H7 (cell line): ENCODE measurements around the gene GREB1. TPM values are rescaled to one million over a fixed set of nuclear protein-coding genes. Genes with fewer than 3 reads are reported as not detected.

Experiments
- DNase-seq: peaks from one replicate; pipeline ENCODE4 v3.0.0; 2012
- H3K27me3 ChIP-seq: 2 replicates; pipeline ENCODE4 v1.6.0; 2011; ENCODE audit warnings: mild to moderate bottlenecking, low read length; ENCODE audit not compliant: control insufficient read depth, insufficient read depth
- H3K36me3 ChIP-seq: replicated peaks from 2 replicates; pipeline ENCODE4 v1.5.1; 2011; ENCODE audit warnings: low read length; ENCODE audit not compliant: control insufficient read depth, insufficient read depth
- H3K4me3 ChIP-seq: 2 replicates; pipeline ENCODE4 v1.5.1; 2011; ENCODE audit warnings: low read depth, mild to moderate bottlenecking, control low read depth, low read length, moderate library complexity; ENCODE audit not compliant: insufficient read depth
- total RNA-seq: library from RNA; depleted of rRNA; stranded (reverse); fragments of >200 nt; shearing (Covaris generic); gene quantifications from 2 replicates; pipeline ENCODE4 v1.2.3, GENCODE V29; 2014

The GREB1 gene
- total RNA-seq, 1 experiment from 2014 or later = 17.3 TPM

DNA sequence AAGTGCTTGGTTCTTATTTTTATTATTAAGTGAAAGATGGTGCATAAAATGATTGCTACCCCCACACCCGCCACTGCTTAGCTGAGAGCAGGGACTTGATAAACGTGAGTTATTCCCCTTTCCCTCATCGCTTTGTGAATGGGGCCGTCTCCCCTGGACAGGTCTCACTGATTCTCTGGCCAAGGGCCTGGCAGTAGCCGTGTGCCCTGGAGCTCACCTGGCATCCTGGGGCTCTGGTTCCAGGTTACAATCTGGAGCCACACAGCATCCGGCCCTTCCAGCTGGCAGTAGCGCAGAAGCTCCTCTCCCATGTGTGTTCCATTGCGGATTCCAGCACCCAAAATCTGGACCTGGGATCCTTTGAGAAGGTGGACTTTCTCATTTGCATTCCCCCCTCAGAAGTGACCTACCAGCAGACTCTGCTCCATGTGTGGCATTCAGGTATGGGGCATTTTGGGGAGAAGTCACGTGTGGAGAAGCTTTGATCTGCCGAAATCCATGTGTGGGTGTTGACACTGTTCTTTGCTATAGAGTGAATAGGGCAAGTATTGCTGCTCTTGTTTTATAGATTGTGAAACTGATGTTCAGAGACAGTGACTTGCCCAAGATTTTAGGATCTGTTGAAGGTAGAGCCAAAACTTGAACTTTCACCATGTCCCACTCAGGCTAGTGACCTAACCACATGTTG lies 63.8 kb downstream of the GREB1 start:
- Histone ChIP-seq H3K36me3 (peaks cover 6% of the 10 kb centered on the region), H3K27me3 (no peaks in the 10 kb centered on the region), H3K4me3 (no peak overlapping the region)
- DNase-seq = no peak

DNA sequence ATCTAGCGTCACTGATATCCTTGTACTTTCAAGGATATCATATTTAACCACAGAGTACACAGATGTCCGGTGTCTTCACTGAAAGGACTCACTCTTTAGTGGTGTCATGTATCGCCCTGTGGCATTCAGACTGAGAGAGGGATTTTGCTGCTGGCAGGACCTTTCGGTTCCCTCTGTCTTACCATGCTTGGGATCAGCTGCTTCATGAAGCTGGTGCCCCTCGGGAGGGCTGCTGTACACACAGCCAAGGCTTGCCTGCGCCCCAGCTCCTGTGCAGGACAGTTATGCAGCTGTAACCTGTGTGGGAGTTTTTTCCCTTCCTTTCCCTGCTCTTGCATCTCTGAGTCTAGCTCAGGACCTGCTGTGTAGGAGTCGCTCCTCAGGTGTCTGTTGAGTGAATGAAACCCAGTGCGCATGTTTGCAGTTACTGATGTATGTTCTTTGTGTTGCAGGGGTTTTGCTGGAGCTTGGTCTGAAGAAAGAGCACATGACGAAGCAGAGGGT lies 64.4 kb downstream of the GREB1 start:
- Histone ChIP-seq H3K36me3 (peaks cover 6% of the 10 kb centered on the region), H3K4me3 (no peak overlapping the region), H3K27me3 (no peaks in the 10 kb centered on the region)
- no peak for DNase-seq

DNA sequence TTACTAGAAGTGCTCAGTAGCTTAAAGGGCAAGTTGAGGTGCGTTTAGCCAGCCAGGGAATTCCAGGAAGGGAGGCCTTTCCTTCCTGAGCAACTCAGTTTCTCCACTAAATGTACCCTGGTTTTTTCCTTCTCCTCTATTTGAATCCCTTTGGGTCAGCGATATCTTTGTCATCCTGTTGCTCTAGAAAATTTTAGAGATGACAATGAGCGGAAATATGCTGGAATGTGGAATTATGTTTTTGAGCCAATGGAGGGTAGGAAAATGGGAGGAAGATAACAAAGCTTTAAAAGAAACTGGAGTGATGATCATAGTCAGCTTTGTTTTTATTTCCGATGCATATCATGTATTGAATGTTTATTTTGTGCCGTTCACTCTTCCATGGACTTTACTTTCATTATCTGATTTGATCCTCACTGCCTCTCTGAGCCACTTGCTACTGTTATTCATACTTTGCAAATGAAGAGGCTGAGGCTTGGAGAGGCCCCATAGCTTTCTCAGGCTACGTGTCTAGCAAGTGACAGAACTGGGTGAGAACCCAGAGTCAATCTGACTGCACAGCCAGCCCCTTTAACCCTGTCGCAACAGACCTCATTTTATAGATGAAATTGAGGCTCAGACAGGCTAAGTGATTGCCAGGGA lies 68.8 kb downstream of the GREB1 start:
- Histone ChIP-seq H3K4me3 (no peak overlapping the region), H3K36me3 (peaks cover 12% of the 10 kb centered on the region), H3K27me3 (no peaks in the 10 kb centered on the region)
- no peak for DNase-seq

DNA sequence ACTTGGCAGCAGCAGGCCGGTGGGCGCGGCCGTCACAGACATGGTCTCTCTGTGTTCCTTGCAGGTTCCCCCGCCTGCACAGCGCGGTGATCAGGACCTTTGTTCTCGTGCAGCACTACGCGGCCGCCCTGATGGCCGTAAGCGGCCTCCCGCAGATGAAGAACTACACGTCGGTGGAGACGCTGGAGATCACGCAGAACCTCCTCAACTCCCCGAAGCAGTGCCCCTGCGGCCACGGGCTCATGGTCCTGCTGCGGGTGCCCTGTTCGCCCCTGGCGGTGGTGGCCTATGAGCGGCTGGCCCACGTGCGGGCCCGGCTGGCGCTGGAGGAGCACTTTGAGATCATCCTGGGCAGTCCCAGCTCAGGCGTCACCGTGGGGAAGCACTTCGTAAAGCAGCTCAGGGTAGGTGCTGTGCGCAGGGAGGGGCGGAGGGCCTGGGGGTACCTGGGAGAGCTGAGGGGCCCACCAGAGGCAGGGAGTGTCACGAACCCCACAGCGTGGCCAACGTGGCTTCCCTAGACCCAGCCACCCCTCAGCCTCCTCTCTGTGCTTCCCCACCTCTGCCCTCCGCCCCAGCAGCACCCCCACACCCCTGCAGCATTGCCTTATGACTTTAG lies 76.9 kb downstream of the GREB1 start:
- Histone ChIP-seq H3K36me3 (peaks cover 5% of the 10 kb centered on the region), H3K27me3 (no peaks in the 10 kb centered on the region), H3K4me3 (no peak overlapping the region)
- no peak for DNase-seq

DNA sequence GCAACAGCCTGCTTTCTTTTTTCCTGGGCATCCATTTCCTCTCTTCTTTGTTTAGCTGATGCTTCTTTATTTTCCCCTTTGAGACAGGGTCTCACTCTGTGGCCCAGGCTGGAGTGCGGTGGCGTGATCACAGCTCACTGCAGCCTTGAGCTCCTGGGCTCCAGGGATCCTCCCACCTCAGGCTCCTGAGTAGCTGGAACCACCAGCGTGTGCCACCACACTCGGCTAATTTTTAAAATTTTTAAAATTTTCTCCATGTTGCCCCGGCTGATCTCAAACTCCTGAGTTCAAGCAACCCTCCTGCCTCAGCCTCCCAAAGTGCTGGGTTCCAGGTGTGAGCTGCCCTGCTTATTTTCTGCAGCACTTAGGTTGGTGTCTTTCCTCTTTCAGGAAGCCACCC lies 77.4 kb downstream of the GREB1 start:
- peaks cover 5% of the 10 kb centered on the region for H3K36me3 ChIP-seq
- no peaks in the 10 kb centered on the region for H3K27me3 ChIP-seq
- no peak overlapping the region for H3K4me3 ChIP-seq
- DNase-seq = no peak

DNA sequence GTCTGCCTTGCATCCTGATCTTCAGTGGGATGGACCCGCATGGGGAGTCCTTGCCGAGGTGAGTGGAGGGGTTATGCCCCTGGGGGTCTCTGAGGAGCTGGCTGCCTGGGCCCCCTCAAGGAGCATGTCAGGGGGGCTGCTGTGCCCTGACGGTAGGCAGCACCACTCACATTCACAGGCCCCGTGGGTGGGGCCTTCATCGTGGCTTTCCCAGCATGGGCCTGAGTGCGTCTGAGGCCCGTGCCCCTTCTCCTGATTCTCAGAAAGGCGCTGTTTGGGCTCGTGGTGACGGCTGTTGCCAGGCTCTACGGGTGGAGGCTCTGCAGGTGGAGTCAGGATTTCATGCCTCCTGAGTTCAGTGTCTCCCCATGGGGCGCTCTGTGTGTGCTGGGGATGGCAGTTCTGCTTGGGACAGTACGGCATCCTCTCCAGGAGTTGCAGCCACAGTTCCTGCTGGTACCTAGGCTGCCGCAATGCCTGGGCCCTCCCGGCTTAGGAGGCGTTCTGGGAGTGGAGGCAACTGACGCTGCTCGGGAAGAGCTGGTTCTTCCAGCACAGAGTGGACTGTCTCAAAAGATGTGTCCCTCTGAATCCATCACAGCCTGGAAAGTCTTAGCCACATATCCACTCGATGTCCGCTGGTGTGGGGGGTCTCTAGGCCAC lies 78.8 kb downstream of the GREB1 start:
- Histone ChIP-seq H3K4me3 (no peak overlapping the region), H3K36me3 (peaks cover 5% of the 10 kb centered on the region), H3K27me3 (no peaks in the 10 kb centered on the region)
- no peak for DNase-seq

DNA sequence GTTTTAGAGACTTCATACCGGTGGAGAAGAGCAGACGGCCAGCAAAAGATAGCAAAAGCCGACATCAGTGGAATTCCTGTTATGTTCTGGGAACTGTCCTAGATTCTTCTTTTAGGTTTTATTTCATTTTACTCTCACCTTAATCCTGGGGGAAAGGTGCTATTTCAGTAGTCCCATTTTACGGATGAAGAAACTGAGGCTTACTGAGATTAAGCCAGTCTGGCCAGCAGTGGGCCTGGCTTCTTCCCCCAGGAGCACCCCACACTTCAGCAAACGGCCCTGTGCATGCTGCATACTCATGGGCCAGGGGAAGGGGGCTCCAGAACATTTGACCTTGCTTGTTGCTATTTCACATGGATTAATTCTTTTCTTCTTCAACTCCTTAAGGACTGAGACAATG lies 79.5 kb downstream of the GREB1 start:
- Histone ChIP-seq H3K36me3 (peaks cover 5% of the 10 kb centered on the region), H3K4me3 (no peak overlapping the region), H3K27me3 (no peaks in the 10 kb centered on the region)
- DNase-seq = no peak

DNA sequence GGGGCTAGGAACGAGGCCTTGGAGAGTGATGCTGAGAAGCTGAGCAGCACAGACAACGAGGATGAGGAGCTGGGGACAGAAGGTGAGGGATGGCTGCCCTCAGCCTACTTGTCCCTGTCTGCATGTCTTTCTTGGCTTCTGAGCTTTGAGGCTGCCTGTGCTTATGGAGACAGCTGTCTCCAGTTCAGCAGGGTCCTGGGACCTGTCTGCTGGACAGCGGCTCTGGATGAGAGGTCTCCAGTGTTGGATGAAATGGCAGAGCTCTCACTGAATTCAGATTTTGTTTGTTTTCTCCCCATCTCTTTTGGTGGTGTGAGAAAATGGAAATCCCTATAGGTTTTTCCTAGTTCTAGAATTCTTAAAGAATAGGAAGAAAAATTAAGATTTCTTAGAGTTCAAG lies 81.4 kb downstream of the GREB1 start:
- DNase-seq = no peak
- peaks cover 1% of the 10 kb centered on the region for H3K36me3 ChIP-seq
- H3K4me3 ChIP-seq = no peak overlapping the region
- H3K27me3 ChIP-seq = no peaks in the 10 kb centered on the region

DNA sequence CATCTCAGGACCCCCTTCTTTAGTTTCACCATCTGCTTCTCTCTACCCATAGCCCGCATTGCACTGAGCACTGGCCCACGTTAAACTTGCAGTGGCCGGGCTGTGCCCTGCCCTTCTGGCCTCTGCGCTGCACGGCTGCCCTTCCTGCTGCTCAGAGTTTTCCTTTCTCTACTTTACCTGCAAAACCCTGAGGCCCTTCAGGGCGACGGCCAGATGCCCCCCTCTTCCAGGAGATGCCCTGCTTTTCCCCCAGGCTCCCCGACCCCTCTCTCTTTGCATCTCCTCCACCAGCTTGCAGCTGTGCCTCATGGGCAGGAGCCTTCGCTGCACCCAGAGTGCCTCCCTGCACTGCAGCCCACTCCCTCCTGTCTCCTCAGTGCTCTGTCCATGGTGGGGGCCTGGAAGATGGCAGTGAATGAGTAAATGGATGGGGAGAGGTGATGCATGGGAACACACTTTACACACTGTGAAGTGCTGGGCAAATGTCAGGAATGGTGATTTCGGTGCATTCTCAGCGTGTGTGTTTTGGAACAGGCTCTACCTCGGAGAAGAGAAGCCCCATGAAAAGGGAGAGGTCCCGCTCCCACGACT lies 82.3 kb downstream of the GREB1 start:
- no peak for DNase-seq
- H3K27me3 ChIP-seq = no peaks in the 10 kb centered on the region
- no peak overlapping the region for H3K4me3 ChIP-seq
- peaks cover 1% of the 10 kb centered on the region for H3K36me3 ChIP-seq

DNA sequence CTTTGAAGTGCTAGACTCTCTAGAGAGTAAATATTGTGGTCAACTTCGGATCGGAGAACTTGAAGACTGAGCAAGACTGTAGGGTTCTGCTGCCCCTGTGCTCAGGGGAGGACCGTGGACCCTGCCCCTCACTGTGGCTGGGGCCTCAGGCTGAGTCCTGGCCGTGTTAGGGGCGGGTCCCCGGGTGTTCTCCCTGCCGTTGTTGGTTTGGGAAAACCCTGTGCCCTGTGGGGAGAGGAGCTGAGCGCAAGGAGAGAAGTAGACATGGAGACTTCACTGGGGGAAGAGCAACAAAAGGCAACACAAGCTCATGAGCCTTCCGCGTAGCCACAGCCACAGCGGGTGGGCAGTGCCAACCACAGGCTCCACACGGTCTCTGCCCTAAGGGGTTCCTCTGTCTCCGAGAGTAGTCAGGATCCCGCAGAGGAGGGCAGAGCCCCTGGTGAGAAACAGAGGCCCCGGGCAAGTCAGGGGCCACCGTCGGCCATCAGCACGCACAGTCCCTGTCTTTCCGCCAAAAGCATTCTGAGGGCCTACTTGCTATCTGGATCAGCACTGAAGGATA lies 83.1 kb downstream of the GREB1 start:
- H3K36me3 ChIP-seq = peaks cover 1% of the 10 kb centered on the region
- DNase-seq = no peak
- H3K27me3 ChIP-seq = no peaks in the 10 kb centered on the region
- no peak overlapping the region for H3K4me3 ChIP-seq

DNA sequence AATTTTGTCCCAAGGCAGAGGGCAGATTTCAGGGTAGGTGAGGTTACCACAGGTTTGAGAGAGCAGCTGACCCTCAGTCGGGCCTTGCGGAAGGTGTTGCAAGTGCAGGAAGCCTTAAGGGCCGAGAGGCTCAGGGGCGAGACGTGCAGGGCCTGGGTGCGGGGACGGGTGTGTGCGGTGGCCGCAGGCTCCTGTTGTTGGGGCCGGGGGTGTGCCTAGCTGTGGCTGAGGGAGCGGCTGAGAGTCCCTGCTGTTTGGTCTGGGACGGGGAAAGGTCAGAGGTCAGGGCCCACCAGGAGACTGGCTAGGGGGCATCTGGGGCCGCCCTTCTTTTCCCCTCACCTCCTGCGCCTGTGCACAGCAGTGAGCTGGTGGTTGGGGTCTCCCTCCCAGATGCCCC lies 83.7 kb downstream of the GREB1 start:
- no peaks in the 10 kb centered on the region for H3K27me3 ChIP-seq
- no peak for DNase-seq
- no peak overlapping the region for H3K4me3 ChIP-seq
- peaks cover 1% of the 10 kb centered on the region for H3K36me3 ChIP-seq

DNA sequence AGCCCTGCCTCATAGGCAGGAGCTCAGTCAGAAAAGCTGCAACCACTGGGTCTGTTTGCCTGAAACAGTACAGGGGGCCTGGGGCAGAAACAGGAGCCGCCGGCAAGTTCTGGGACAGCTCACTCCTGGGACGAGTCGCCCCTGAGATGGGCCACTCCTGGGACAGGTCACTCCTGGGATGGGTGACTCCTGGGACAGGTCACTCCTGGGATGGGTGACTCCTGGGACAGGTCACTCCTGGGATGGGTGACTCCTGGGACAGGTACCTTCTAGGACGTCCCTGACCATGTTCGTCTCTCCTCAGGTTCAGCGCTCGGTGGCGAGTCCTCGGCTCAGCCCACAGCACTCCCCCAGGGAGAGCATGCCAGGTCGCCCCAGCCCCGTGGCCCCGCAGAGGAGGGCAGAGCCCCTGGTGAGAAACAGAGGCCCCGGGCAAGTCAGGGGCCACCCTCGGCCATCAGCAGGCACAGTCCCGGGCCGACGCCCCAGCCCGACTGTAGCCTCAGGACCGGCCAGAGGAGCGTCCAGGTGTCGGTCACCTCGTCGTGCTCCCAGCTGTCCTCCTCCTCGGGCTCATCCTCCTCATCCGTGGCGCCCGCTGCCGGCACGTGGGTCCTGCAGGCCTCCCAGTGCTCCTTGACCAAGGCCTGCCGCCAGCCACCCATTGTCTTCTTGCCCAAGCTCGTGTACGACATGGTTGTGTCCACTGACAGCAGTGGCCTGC lies 84.3 kb downstream of the GREB1 start:
- no peak for DNase-seq
- no peaks in the 10 kb centered on the region for H3K27me3 ChIP-seq
- H3K4me3 ChIP-seq = no peak overlapping the region
- peaks cover 1% of the 10 kb centered on the region for H3K36me3 ChIP-seq

DNA sequence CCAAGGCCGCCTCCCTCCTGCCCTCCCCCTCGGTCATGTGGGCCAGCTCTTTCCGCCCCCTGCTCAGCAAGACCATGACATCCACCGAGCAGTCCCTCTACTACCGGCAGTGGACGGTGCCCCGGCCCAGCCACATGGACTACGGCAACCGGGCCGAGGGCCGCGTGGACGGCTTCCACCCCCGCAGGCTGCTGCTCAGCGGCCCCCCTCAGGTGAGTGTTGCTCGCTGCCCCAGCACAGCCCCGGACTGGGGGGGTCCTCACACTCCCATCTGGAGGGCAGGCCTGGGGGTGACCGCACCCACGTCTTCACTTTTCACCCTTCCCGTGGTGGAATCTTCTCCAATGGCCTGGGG lies 84.8 kb downstream of the GREB1 start:
- DNase-seq = no peak
- no peaks in the 10 kb centered on the region for H3K27me3 ChIP-seq
- H3K4me3 ChIP-seq = no peak overlapping the region
- peaks cover 1% of the 10 kb centered on the region; the same call in 1 of the 2 replicates for H3K36me3 ChIP-seq

DNA sequence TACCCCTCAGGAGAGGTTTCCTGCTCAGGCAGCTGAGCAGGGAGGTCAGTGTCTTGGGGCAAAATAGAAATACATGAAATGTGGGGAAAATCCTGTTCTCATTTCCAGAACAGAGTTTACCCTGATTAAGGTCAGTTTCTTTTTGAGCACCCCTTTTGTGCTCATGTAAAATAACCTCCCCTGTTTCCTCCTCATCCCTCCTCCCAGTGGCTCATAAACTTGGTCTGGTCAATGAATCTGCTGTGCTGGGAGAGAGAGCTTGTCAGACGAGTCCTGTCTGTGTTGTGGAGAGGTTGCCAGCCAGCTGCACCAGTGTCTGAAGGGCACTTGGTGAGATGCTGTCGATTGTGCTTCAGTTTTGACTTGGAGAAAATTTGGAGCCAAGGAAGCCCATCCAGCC lies 87.6 kb downstream of the GREB1 start:
- no peaks in the 10 kb centered on the region for H3K27me3 ChIP-seq
- DNase-seq = no peak
- H3K4me3 ChIP-seq = no peak overlapping the region
- peaks cover 4% of the 10 kb centered on the region for H3K36me3 ChIP-seq
